ENCODE measurements around the gene EFEMP2. TPM values are rescaled to one million over a fixed set of nuclear protein-coding genes. Genes with fewer than 3 reads are reported as not detected.
A peak's percentile ranks its signal among the peaks of the same experiment; 100 is the strongest.

The EFEMP2 gene
- total RNA-seq, 2 experiments from 2014 or later: 17.1 to 18.0 TPM

DNA sequence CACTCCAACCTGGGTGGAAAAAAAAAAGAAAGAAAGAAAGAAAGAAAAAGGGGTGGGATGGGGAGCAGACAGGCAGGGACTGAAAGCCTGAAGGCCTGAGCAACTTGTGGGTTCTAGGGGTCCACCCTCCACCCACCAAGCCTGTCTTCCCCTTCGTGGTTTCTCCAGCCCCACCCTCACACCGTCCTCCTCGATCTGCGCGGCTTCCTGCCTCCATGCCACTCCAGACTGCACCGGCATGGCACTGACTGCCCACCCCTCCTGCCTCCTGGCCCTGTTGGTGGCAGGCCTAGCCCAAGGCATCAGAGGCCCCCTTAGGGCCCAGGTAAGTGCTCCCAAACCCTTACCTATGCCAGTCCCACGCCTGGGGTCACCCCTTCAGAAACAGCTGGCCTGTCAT, 7.0 kb upstream of the EFEMP2 start, which contains the start of gene CTSW:
Gene CTSW, plus strand, starts transcription at position 221 of the 400 bp plus-strand sequence. Its CDS starts 18 bp downstream, at position 239.
- no peaks in the 10 kb centered on the region for H3K27me3 Mint-ChIP-seq
- H3K27ac Mint-ChIP-seq: peak within 1 kb of the TSS; percentile 91
- ATAC-seq (peak; percentile 63), DNase-seq (peak; percentile 81)
- peaks cover 11% of the 10 kb centered on the region for H3K36me3 Mint-ChIP-seq (ENCODE audit: low read depth)
- intact Hi-C loops (cut with micrococcal nuclease): no loop called here
- peaks cover 55% of the 10 kb centered on the region for H3K4me1 Mint-ChIP-seq (ENCODE audit: low read depth)
- peak within 1 kb of the TSS; percentile 89 for H3K4me3 Mint-ChIP-seq
- TF ChIP-seq, protein P1, sequence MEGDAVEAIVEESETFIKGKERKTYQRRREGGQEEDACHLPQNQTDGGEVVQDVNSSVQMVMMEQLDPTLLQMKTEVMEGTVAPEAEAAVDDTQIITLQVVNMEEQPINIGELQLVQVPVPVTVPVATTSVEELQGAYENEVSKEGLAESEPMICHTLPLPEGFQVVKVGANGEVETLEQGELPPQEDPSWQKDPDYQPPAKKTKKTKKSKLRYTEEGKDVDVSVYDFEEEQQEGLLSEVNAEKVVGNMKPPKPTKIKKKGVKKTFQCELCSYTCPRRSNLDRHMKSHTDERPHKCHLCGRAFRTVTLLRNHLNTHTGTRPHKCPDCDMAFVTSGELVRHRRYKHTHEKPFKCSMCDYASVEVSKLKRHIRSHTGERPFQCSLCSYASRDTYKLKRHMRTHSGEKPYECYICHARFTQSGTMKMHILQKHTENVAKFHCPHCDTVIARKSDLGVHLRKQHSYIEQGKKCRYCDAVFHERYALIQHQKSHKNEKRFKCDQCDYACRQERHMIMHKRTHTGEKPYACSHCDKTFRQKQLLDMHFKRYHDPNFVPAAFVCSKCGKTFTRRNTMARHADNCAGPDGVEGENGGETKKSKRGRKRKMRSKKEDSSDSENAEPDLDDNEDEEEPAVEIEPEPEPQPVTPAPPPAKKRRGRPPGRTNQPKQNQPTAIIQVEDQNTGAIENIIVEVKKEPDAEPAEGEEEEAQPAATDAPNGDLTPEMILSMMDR (IDR thresholded peaks at IDR 0.05): no peak
- ChIA-PET POLR2A (interaction anchor here (0.8 to 28.1 kb wide), 6 partner anchors 10 to 106 kb away, joined by 3 to 560 read pairs (median 4); partner anchors contain the start of genes CCDC85B, CFL1, EFEMP2 and FIBP), CTCF (interaction anchor here (1.2 to 6.6 kb wide), 5 partner anchors 9 to 168 kb away, joined by 3 to 43 read pairs (median 6); partner anchors contain the start of genes CCDC85B, FIBP, KAT5 and MUS81)
- H3K9me3 Mint-ChIP-seq: no peaks in the 10 kb centered on the region

DNA sequence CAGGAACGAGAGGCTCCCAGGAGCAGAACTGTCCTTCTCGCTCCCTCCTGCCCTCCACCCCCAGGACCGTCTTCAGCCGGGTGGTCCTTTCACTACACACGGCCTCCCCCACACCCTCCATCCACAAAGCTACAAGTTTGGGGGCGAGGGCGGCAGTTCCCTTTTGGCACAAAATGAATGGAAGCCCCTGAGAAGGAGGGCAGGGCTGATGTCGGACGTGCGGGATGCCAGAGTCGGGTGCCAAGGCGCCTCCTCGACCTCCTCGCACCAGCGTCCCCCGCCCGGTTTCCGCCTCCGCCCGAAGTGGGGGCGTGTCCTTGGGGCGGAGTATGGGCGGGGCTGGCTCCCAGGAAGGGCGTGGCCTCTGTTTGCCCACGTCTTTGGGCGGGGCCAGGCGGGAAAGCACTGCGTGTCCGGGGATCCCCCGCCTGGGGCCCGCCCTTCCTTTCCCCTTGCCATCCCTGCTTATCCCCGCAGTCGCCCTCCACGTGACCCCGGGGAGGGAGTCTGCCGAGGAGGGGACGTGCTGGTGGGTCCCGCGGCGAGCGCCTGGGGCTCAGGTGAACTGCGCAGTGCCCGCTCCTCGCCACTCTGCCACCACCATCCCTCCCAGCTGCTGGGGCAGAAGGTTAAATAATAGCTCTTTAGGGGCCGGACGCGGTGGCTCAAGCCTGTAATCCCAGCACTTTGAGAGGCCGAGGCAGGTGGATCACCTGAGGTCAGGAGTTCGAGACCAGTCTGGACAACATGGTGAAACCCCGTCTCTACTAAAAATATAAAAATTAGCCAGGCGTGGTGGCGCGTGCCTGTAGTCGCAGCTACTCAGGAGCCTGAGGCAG, 937 bp upstream of the EFEMP2 start:
- no peaks in the 10 kb centered on the region for H3K9me3 Mint-ChIP-seq
- DNase-seq (peak; percentile 97), ATAC-seq (peak; percentile 97)
- peak overlapping the region; percentile 84 for H3K4me3 Mint-ChIP-seq
- peaks cover 49% of the 10 kb centered on the region for H3K4me1 Mint-ChIP-seq (ENCODE audit: low read depth)
- H3K36me3 Mint-ChIP-seq (ENCODE audit: low read depth): no peaks in the 10 kb centered on the region
- TF ChIP-seq, protein P1 (IDR thresholded peaks at IDR 0.05): no peak
- peak overlapping the region; percentile 81 for H3K27ac Mint-ChIP-seq
- no peaks in the 10 kb centered on the region for H3K27me3 Mint-ChIP-seq
- ChIA-PET CTCF (interaction anchor here (1.0 to 7.1 kb wide), 3 partner anchors 12 to 15 kb away, joined by 4 to 153 read pairs (median 7); partner anchors contain the start of genes CCDC85B and FIBP), POLR2A (interaction anchor here (0.8 to 29.8 kb wide), 4 partner anchors 16 to 484 kb away, joined by 3 to 560 read pairs (median 92); partner anchors contain the start of genes CCDC85B, CFL1, CTSW and FIBP)
- intact Hi-C loops (cut with micrococcal nuclease): no loop called here

DNA sequence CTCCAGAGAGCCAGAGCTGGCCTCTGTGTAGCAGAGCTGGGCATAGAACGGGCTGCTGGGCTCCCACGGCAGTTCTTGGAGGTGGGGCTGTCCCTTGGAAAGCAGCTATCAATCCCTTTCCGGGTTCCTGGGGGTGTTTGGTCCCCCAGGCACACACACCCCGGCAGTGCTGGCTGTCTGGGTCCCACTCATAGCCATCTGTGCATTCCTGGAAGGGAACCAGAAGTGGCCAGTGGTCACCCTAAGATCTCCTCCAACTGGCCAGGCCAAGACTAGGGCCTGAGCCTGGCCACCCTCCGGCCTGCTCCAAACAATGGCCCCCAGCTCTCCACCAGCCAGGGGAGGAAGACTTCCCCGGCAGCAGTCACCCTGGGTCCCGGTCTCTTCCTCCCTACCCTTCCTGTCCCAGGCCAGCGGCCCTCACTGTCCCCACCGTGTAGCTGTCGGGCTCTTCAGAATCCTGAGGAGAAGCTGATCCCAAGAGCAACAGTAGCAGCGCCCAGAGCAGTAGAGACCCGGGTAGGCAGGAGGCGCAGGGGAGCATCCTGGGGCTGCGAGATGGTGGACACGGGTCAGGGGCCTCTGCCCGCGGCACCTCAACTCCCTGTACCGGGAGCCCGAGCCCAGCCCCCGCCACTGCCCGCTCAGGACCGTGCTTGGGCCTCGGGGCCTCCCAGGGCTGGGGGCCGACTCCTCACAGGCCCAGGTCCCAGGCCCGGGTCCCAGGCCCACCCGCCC, 620 bp downstream of the EFEMP2 start:
- intact Hi-C loops (cut with micrococcal nuclease): no loop called here
- Mint-ChIP-seq H3K4me1 (ENCODE audit: low read depth) (peaks cover 39% of the 10 kb centered on the region), H3K4me3 (peak overlapping the region; percentile 39), H3K9me3 (no peaks in the 10 kb centered on the region), H3K36me3 (ENCODE audit: low read depth) (peaks cover 5% of the 10 kb centered on the region), H3K27ac (no peak overlapping the region), H3K27me3 (no peaks in the 10 kb centered on the region)
- ChIA-PET CTCF (interaction anchor here (0.9 to 7.1 kb wide), 5 partner anchors 9 to 117 kb away, joined by 3 to 153 read pairs (median 6); partner anchors contain the start of genes CCDC85B, CFL1, FIBP and MUS81), POLR2A (interaction anchor here (0.6 to 29.8 kb wide), 8 partner anchors 15 to 284 kb away, joined by 3 to 560 read pairs (median 3); partner anchors contain the start of genes CCDC85B, CFL1, CTSW and FIBP)
- DNase-seq (no peak), ATAC-seq (no peak)
- TF ChIP-seq, protein P1 (IDR thresholded peaks at IDR 0.05): no peak

DNA sequence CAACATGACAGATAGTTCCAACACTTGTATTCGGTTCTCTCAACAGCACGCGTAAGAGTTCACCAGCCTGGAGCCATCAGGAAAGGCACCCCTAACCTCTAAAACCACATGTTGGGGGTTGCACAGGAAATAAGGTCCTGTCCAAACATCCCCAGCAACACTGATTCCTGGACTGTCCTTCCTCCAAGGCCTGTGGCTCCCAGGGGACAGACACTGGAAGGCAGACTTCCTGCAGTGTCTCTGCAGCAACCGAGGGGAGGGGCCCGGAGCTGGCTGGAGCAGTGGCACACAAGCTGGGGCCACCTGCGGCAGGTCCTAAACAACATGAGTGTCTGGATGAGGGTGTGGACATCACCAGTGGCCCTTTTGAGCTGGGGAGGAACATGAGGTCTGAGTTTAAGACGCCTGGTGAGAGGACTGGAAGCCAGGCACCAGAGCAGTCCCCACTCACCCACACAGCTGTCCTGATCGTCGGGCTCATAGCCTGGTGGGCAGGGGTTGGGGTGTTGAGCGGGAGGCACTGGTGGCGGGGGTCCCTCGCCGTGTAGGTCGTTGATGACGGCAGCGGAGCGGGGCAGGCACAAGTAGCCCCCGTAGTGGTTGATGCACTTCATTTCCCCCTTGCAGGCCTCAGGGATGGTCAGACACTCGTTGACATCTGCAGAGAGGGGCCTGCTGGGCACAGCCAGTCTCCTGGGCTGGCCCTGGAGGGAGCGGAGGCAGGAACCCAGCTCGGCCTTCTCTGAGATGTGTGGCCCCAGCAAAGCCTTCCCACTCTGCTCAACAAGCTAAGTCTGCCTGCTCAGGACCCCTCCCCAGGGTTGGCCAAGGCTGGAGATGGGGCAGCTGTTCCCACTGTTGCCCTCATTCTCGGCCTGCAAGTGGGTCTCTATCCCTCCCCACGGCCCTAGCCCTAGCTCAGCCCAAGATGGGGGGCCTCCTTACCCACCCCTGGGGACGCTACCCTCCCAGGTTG, 1.6 kb downstream of the EFEMP2 start:
- peaks cover 9% of the 10 kb centered on the region for H3K36me3 Mint-ChIP-seq (ENCODE audit: low read depth)
- TF ChIP-seq, protein P1 (IDR thresholded peaks at IDR 0.05): no peak
- intact Hi-C loops (cut with micrococcal nuclease): no loop called here
- POLR2A ChIA-PET: interaction anchor here (0.7 to 29.8 kb wide), 6 partner anchors 14 to 283 kb away, joined by 3 to 560 read pairs (median 4); partner anchors contain the start of genes CCDC85B, CFL1, CTSW and FIBP
- DNase-seq: no peak
- H3K4me3 Mint-ChIP-seq: no peak overlapping the region
- H3K27me3 Mint-ChIP-seq: no peaks in the 10 kb centered on the region
- CTCF ChIA-PET: interaction anchor here (0.9 to 7.1 kb wide), 7 partner anchors 8 to 160 kb away, joined by 3 to 153 read pairs (median 6); partner anchors contain the start of genes CCDC85B, CFL1, FIBP and KAT5
- ATAC-seq: no peak
- peaks cover 30% of the 10 kb centered on the region for H3K4me1 Mint-ChIP-seq (ENCODE audit: low read depth)
- H3K9me3 Mint-ChIP-seq: no peaks in the 10 kb centered on the region
- H3K27ac Mint-ChIP-seq: no peak overlapping the region

Data from activated CD8-positive, alpha-beta T cell treated with anti-CD3 and anti-CD28 coated beads for 36 hours (primary cell).